HepG2 (cell line): Measurements from ENCODE around the gene PAPPA2.

Experiments used
- CTCF ChIP-seq: sonication (generic); formaldehyde crosslinking; IDR thresholded peaks from 2 replicates; pipeline ENCODE4 v1.5.0; 2020; ENCODE audit warnings: mild to moderate bottlenecking, missing genetic modification reagents, moderate library complexity
- MAFF ChIP-seq: IDR thresholded peaks from 2 replicates; pipeline ENCODE4 v1.6.1; 2011; ENCODE audit warnings: low read depth, low read length, improper control_type of control experiment
- NFYB ChIP-seq: sonication (generic); formaldehyde crosslinking; IDR thresholded peaks from 2 replicates; pipeline ENCODE4 v1.4.0; 2020; ENCODE audit warnings: missing genetic modification reagents
- POLR2A ChIP-seq, 2 experiments: IDR thresholded peaks; 2 replicates each; pipeline ENCODE4 v1.6.1; 2011; ENCODE audit warnings: low read depth in 2 of 2, low read length in 2 of 2, mild to moderate bottlenecking in 1 of 2, moderate library complexity in 1 of 2; ENCODE audit not compliant: insufficient read depth in 1 of 2
- ZSCAN31 ChIP-seq: sonication (generic); formaldehyde crosslinking; IDR thresholded peaks from 2 replicates; pipeline ENCODE4 v1.5.0; 2020; ENCODE audit warnings: low read depth, mild to moderate bottlenecking, missing genetic modification reagents

- TF ChIP-seq ZSCAN31 (no peak), POLR2A (IDR thresholded peaks at IDR 0.05; ENCODE audit: insufficient read depth in 1 of 2, low read depth in 2 of 2, low read length in 2 of 2) (no peak), CTCF (CRISPR knock-in tag) (no peak), NFYB (no peak), MAFF (no peak)
Measured at GRCh38 chr1:176609556-176610408, 146.8 kb downstream of the PAPPA2 start.
